Eye (tissue), 1 donor: ENCODE data around the gene MYO1D.
"Not testable (repeated sequence)": the region's sequence is repeated elsewhere in the genome, so short reads cannot be mapped to it uniquely, and the experiment has no call there.

Source experiments
- DNase-seq: peaks from one replicate; pipeline ENCODE4 v3.0.0-alpha.2; 2015

MYO1D gene

DNA sequence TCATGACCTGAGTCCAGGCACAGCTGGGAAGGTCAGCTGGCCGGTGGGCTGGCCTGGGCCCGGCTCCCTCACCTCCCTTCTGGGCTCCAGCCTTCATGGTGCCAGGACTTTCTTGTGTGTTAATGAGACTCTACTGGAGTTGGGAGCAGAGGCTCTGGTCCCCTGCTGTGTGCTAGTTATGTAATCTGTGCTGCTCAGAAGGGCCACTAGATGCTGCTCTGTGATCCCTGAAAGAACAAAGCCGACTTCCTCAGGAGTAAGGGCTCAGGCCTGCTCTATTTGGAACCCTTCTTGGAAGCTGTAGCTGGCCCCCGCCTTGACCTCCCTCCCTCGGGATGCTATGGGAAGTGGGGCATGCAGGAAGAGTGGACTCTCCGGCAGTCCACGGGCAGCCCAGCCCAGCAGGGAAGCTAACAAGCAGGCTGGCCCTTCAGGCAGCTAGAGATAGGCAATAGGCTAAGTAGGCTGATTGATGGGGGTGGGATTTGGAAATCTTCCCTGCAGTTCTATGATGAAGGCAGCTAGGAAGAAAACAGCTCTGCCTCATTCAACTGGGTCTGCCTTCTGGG lies 393.4 kb downstream of the MYO1D start:
- peak; percentile 96 for DNase-seq

DNA sequence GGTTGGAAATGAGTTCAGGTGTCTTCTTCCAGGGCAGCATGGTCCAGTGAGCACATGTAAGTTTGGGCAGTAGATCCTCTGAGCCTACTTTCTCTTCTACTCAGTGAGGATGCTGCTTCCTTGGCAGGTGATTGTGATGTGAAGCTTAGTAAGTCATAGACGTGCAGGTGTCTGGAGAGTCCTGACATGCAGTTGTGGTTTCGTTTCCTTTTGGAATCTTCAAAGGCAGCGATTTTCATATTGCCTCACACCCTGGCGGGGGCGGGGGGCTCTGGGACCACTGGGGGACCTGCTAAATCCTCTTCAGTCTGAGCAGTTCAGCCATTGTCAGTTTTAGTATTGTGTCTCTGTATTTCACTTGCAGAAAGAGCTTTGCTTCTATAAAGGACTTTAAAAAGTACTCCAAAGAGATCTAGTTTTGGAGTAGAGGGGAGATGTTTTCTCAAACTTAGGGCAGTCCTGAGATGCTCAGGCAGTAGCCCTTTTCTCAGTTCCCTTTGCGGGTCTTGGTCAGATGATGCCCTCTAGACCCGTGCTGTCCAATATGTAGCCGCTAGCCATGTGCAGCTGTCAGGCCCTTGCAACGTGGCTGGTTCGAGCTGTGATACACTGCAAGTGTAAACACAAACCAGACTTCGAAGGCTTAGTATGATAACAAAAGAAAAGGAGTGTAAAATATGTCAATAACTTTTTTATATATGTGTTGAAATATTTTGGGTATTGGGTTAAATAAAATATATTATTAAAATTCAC lies 394.2 kb downstream of the MYO1D start:
- no peak for DNase-seq

DNA sequence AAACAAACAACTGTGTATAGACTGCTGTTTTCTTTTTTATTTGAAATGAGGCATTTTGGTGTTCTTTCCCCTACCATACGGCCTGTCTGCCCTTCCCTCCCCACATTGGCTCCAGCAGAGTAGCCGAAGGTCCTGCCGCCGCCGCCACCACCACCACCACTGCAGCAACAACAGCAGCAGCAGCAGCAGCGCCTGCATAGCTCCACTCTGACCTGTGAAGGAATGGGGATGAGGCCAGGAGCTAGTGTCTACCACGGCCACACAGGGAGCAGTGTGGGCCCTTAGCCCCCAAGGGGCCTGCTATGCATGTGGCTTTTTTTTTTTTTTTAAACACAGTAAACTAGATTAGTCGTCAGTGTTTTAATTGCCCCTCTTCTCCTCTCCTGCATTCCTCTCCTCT lies 395.7 kb downstream of the MYO1D start:
- DNase-seq: no peak

DNA sequence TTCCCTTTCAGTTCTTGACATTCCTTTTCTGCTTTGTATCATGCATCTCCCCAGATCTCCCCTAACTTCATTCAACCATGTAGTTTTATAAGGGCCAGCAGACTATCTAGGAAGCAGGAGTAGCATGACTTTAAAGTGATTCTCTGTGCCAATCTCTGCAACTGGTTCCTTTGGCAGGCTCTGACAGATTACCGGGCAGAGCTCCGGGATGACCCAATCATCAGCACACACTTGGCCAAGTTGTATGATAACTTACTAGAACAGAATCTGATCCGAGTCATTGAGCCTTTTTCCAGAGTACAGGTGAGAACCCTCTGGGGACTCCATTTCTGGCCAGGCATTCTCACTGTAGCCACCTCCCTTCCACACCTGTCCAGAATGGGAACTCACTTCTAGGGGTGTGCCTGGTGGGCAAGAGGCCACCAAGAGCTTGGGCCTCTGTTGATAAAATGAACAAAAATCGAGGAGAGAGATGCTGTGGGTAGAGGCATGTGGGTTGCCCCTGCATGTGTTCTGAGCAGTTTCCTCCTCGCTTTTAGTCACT lies 397.8 kb downstream of the MYO1D start:
- no peak for DNase-seq

DNA sequence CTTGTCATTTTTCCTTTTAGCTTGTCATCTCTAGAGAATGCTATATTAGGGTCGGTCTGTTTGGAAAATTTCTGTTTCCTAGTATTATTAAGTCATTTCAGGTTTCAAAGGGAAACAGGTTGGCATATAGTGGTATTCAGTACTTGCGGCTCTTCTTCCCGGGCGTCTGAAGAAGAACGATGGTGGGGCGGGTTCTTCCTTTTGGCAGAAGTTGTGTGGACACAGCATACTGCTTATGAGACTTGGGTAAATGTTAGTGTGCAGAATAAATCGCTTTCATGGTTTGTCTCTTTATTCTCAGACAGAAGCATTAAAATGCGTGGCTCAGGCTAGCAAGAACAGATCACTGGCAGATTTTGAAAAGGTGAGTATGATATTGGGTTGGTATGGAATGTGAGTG lies 399.7 kb downstream of the MYO1D start:
- DNase-seq: no peak

DNA sequence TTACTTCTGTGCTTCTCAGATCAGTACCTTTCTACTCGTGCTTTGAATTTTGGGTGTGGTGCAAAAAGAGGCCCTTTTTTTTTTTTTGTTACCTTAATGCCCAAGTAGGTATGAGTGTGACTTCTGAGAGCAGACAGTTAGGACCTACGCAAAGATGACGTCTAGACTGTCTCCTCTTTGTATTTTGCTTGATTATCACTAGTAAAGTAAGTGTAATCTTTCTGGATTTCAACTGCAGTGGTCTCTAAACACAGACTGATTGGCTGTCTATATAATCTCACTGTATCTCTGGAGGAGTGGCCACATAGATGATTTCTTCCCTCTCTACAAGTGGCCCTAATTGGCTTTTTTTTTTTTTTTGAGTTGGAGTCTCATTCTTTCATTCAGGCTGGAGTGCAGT lies 401.7 kb downstream of the MYO1D start:
- no peak for DNase-seq

DNA sequence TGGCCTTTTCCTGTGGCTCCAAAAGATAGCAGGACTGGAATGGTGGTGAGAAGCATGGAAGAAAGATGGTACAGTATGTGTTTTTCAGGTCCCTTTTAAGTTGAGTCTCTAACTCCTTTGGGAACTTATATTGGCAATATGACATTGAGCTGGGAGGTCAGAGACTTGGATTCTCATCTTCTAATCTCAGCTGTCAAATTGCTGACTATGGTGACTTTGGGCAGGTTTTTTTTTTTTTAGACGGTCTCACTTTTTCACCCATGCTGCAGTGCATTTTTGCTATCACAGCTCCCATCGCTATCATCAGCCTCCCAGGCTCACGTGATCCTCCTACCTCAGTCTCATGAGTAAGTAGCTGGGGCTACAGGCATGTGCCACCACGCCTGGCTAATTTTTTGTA lies 405.3 kb downstream of the MYO1D start:
- no peak for DNase-seq

DNA sequence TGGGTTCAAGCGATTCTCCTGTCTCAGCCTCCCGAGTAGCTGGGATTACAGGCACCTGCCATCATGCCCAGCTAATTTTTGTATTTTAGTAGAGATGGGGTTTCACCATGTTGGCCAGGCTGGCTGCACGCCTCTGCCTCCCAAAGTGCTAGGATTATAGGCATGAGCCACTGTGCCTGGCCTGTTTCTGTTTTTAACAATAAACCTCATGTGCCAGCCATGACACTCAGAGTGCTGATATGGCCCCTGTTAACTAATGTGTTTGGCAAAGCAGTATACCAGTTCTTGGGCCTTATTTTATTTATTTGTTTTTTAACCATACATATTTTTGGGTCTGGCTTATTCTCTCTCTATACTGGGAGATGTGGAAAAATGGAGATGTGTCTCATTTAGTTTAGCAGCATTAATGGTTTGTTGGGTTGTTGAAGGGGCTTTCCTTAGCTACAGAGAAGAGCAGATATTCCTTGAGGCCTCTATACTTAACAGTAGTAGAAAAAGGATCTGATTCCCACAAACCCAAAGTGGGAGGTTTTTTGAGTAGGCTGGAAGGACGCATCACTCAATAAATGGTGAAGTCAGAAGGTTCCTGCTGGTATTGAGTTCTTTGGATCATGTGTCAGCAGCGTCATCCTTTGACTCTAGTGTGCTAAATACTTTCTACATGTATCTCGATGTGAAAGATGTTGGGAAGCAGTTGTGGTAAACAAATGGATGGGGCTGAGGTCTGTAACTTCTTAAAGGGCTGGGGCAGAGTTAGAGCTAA lies 406.3 kb downstream of the MYO1D start:
- no peak for DNase-seq

DNA sequence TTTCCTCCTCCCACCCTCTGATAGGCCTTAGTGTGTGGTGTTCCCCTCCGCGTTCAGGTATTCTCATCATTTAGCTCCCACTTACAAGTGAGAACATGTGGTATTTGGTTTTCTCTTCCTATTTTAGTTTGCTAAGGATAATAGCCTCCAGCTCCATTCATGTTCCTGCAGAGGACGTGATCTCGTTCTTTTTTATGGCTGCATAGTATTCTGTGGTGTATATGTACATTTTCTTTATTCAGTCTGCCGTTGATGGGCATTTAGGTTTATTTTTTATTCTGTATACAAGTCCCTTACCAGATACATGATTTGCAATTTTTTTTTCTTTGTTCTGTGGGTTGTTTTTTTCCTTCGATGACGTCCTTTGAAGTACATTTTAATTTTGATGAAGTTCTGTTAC lies 409.0 kb downstream of the MYO1D start:
- no peak for DNase-seq

DNA sequence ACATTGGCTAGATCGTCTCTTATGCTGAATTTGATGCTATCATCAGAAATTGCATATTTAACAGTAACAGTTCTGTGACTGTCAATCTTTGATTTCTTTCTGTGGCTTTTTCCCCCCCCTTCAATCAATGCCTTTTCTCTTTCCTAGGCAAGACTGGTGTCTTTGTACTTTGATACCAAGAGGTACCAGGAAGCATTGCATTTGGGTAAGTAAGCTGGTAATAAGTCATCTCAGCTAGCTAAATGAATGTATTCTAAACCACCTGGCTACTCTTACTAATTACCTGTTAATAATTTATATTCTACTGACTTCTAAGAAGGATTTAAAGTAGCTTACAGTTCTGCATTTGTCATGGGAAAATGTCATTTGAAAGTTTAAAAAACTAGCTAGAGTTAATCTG lies 412.6 kb downstream of the MYO1D start:
- no peak for DNase-seq

DNA sequence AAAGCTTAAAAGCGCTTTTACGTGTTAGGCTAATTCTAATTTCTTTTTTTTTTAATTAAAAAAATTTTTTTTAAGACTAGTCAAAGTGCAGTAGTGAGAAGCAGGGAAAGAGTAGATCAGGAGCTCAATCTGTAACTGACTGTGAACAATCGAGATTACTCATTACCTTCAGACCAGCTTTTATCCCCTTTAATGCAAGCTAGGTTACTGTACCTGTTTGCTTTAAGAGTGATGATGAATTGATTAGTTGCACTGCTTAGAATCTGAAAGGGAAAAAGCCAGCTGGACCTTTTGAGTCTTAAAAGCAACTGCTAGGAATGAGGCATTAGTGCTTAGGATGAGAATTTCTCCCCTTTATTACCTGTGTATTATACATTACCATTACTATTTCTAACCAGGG lies 413.6 kb downstream of the MYO1D start:
- no peak for DNase-seq

DNA sequence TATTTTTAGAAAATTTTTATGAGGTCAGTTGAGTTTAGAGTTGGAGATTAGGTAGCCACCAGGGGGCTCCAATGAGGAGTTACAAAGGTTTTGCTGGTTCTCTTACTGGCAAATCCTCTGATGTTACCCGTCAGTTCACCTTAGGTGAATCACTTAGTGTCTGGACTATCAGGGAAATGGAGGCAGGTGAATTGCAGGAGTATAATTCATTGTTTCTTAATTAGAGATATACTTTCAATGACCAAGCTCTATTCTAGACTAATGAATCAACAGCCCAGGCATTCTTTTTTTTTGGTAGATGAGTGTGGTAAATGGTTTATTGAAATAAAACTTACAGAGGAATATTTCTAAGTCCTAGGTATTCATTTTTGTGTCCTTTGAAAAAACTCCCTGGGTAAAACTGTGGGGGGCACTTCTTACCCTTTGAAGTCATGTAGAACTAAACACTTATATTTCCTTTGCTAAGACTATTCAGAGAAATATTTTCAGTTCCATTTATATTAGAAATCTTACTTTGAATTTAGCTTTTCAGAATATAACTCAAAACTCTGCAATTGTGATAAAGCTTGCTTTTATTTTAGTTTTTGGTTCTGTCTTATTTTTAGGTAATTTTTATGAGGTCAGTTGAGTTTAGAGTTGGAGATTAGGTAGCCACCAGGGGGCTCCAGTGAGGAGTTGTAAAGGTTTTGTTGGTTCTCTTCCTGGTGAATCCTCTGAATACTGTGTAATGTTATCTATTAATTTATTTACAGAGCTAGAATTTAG lies 414.9 kb downstream of the MYO1D start:
- DNase-seq: peak; percentile 81

DNA sequence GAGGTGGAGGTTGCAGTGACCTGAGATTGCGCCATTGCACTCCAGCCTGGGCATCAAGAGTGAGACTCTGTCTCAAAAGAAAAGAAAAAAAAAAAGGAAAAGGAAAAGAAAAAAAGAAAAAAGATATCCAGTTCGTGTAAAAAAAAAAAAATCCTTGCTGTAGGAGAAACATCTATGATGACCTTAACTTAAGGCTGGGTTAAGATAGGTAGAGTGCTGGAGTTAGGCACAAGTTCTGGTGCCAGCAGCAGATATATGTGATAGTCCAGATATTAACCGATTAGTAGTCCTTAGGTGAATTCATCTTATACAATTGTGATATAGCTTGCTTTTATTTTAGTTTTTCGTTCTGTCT lies 415.4 kb downstream of the MYO1D start:
- DNase-seq: no peak

DNA sequence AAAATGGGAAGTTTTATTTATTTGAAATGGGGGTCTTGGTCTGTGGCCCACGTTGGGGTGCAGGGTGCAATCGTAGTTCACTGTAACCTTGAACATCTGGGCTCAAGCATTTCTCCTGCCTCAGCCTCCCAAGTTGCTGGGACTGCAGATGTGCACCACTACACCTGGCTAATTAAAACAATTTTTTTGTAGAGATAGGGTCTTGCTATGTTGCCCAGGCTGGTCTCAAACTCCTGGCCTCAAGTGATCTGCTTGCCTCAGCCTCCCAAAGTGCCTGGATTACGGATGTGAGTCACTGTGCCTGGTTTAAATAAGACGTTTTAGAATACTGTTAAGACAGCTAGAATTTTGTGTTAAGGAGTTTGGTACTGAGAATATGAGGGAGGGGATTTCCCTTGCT lies 416.9 kb downstream of the MYO1D start:
- DNase-seq: no peak

DNA sequence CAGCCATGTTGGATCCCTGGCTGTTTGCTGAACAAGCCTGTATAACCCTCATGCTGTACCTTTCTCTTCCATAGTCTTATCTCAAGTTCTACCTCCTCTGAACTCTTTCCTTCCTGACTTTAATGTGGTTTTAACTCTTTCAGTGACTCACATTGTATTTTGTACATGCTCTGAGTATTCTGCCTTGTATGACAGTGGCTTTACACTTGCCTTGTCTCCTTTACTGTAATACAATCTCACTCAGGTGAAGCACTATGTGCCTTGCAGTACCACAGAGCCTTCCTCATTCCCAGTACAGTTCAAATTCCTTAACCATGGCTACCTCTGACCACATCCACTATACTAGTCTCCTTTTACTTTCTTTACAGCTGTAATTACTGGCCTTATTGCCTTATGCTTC lies 418.6 kb downstream of the MYO1D start:
- no peak for DNase-seq

DNA sequence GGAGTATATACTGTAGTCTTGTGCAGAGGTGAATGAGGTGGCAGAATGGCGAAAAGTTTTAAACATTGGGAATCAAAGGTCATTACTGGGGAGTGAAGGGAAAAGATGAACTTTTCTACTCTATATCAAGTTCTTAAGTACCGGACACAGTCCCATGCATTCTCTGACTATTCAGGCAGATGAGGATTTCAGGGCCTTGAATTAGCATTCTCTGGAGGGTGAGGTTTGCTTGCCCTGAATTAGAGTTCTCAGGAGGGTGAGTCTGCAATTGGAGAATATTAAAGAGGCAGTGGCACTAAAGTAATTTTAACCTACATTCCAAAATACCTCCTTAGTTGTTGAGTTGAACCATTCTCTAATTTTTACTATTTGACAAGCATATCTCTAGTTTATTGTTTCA lies 423.6 kb downstream of the MYO1D start:
- no peak for DNase-seq

DNA sequence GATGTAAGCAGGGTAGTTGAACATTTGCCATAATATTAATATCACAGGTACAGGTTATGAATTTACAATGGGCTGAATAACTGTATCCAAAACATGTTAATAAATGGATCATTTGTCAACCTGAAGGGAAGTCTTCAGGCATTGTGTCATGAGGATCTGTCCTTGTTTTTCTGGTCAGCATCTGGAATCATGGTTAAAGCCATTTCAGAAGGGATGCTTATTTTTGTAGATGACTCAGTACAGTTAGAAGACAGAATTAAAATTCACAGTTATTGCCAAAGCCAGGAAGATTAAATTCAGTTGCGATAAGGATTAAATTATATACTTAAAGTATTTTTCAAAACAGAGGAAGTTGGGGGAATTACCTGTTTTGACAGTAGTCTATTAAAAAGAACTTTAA lies 424.6 kb downstream of the MYO1D start:
- DNase-seq: no peak

DNA sequence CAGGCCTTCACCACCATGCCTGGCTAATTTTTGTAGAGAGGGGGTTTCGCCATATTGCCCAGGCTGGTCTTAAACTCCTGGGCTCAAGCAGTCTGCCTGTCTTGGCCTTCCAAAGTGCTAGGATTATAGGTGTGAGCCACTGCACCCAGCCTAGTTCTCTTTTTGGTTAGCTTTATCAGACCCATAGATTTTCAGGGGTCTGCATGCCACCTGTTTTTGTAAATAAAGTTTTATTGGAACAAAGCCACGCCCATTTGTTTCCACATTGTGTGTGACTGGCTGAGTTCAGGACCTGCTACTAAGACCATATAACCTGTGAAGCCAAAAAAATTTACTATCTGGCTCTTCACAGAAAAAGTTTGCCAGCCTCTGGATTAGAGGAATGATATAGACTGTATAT lies 425.0 kb downstream of the MYO1D start:
- DNase-seq: no peak

DNA sequence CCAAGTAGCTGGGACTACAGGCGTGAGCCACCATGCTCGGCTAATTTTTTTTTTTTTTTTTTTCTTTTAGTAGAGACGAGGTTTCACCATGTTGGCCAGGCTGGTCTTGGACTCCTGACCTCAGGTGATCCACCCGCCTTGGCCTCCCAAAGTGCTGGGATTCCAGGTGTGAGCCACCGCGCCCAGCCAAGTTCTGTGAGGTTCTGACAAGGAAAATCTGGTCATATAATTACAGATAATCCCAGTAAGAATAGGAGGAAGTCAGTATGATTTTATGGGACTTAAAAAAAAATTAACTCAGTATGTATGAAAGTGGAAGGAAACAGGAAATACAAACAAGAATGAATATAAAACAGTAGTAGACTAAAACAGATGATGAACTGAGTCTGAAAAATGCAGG lies 426.5 kb downstream of the MYO1D start:
- DNase-seq: not testable (repeated sequence)

DNA sequence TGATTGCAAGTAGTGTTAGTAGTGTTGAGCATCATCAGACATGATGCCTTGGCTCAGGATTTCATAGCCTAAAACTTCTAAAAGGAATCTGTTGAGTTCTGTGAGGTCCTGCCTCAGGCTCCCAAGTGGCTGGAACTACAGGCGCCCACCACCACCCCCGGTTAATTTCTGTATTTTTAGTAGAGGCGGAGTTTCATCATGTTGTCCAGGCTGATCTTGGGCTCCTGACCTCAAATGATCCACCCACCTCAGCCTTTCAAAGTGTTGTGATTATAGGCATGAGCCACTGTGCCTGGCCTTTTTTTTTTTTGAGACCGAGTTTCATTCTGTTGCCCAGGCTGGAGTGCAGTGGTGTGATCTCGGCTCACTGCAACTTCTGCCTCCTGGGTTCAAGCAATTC lies 427.0 kb downstream of the MYO1D start:
- no peak for DNase-seq

DNA sequence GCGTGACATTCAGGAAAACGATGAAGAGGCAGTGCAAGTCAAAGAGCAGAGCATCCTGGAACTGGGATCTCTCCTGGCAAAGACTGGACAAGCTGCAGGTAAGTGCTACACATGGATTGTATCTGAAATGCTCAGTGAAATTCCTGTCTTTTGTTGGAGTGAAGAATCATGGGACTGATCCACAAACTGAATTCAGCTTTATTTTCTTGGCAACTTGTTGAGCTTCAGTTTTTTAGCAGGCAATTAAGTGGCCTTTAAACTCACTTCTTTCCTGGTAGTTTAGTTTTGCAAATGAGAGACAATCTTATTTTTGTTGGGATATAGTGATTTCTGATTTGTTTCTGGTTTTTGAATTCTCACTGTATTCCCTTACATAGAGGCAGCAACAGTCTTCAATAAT lies 430.0 kb downstream of the MYO1D start:
- DNase-seq: no peak

DNA sequence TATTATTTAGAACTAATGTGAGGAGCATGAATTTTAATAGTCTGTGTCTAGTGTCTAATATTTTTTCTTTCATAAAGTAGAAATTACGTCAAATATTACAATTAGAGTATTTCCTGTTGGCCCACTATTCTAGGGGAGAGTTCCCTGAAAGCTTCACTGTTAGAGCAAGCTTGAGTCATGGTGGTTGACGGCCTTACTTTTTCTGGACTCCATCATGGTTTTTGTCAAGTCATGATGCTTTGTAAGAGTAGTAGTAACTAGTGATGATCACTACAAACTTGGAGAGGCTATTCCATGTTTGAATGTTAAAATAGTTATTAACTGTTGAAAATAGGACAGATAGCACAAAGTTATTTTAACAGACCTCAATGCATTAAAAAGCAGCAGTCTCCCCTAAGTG lies 431.0 kb downstream of the MYO1D start:
- no peak for DNase-seq

DNA sequence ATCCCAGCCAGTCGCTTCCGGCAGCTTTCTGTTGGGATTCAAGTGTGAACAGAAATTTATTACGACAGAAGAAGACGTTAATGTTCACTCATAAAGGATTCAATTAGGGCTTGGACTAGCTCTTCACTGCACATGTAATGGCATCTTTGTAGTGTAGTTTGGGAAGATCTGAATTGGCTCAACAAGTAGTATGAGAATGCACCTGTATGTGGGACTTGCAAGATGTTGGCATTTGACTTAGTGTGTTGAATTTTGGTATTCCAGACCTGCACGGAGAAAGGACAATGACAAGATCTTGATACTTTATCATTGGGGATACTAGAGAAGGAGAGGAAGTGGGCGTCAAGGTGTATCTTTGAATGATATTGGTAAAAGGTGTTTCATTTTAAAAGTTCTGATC lies 431.4 kb downstream of the MYO1D start:
- DNase-seq: no peak

DNA sequence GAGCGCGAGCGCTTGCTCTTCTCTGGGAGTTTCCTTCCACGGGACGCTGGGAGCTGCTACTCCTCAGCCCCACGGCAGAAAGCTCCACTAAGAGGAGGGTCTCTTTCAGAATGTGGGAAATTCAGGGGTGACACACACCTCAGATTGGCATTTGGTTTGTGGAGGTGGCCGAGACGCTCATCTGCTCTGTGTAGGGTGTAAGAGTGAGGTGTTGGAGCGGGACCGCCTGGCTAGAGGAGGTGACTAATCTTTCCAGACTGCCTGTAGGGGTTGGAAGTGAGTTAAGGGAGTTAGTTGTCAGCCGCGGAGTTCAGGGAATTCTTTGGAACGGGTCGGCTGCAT lies 431.9 kb downstream of the MYO1D start:
- peak; percentile 65 for DNase-seq
